GM19328 (cell line): Measurements from ENCODE around the gene ZNF24.

Experiments
- ATAC-seq: cut with Tn5 transposase; IDR thresholded peaks from one replicate; pipeline ENCODE4 v1.9.1; 2021; ENCODE audit warnings: mild to moderate bottlenecking, moderate library complexity; ENCODE audit not compliant: unreplicated experiment

Gene ZNF24

DNA sequence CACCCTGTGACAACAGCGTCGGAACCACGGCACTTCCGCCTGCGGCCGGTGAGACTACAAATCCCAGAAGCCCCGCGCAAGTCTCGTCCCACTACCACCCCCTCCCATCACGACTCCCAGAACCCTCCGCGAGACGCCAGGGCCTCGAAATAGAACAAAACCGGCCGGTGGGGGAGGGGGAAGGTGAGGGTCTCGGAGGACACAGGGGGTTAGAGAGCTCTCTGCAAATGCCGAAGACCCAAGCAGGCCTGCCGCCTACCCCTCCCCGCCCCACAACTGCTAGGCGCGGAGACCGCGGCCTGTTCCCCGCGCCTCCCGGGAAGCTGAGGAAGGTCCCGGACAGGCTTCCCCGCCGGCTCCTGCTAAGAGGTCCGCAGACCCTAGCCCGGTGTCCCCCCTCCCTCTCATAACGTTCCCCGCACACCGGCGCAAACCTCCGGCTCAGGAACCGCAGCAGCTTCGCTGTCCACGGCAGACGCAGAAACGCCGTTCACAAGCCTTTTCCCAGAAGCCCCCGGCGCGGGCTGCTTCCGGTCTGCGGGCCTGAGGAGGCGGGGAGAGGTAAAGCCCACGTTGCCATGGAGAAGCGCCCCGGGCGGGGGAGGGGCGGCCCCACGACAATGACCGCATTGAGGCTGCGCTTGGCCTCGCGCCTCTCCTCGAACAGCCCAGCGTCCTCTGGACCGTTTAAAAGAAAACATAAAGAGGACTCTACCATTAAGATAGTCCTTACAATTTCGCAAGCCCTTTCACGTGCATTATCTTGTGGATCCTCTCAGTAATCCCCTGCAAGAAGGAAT lies at the start of gene ZNF24:
Gene ZNF24, minus strand, starts transcription at position 485 of the 800 bp plus-strand sequence. CDS start 3,770 bp downstream, outside the sequence.
- peak; percentile 91 for ATAC-seq

DNA sequence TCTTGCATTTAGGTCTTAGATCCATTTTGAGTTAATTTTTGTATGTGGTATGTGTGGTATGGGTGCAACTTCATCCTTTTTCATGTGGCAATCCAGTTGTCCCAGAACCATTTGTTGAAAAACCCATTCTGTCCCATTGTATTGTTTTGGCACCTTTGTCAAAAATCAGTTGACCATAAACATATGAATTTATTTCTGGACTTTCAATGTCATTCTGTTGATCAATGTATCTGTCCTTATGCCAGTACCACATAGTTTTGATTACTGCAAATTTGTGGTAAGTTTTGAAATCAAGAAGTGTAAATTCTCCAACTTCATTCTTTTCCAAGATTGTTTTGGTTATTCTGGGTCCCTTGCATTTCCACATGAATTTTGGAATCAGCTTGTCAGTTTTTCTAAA lies 49.5 kb upstream of the ZNF24 start:
- ATAC-seq, result no peak

DNA sequence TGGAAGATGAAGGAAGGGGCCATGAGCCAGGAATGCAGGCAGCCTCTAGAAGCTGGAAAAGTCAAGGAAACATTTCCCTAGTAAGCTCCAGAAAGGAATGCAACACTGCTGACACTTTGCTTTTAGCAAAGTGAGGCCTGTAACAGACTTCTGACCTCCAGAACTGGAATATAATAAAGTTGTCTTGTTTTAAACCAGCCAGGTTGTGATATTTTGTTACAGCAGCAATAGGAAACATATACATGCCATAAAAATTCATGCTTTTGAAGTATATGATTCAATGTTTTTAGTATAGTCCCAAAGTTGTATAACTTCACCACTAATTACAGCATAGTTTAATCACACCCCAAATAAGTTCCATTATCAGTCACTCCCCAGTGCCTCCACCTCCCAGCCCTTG lies 48.2 kb upstream of the ZNF24 start:
- ATAC-seq, result no peak

DNA sequence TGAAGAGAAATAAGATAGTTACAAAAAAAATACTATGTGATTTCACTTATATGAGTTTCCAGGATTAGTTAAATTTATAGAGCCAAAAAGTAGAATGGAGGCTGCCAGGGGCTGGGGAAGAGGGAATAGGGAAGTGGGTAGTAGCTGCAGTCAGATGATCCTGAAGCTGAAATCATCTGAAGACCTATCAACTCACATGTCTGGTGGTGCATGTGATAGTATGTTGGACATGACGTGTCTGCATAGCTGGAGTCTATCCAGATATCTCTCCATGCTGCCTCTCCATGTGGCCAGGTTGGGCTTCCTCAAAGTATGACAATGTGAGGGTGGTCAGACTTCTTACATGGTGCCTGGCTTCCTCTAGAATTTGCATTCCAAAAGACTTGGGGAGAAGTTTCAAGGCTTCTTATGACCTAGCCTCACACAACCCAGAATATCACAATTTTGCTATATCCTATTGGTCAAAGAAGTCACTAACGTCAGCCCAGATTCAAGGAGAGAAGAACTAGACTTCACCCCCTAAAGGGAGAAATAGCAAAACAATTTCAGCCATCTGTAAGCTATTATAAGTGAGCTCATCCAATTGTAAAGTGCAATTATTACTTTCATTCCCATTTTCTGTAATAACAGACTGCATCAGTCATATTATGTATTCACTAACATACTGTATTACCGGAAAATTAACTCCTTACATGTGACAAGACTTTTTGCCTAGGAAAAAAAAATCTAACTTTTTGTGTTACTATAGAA lies 46.9 kb upstream of the ZNF24 start:
- no peak for ATAC-seq

DNA sequence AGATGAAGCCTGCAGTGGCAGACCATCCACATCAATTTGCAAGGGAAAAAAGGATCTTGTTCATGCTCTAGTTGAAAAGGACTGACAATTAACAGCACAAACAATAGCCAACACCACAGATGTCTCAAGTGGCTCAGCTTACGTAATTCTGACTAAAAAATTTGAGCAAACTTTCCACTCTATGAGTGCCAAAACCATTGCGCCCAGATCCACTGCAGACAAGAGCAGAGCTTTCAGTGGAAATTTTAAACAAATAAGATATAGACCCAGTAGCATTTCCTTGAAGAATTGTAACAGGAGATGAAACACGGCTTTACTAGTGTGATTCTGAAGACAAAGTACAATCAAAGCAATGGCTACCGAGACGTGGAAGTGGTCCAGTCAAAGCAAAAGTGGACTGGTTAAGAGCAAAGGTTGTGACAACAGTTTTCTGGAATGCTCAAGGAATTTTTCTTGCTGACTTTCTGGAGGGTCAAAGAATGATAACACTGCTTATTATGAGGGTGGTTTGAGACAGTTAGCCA lies 44.9 kb upstream of the ZNF24 start:
- no peak for ATAC-seq

DNA sequence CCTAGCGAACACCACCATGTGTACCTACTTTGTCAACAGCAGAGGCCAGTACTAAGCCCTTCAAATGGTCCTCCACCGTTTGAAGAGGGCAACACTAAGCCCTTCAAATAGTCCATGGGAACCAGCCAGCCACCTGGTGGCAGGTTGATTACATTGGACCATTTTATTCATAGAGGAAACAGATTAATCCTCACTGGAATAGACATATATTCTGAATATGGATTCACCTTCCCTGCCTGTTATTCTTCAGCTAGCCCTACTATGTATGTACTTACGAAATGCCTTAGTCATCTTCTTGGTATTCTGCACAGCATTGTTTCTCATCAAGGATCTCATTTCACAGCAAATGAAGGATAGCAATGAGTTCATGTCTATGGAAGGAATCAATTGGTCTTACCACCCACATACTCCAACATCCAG lies 42.9 kb upstream of the ZNF24 start:
- no peak for ATAC-seq

DNA sequence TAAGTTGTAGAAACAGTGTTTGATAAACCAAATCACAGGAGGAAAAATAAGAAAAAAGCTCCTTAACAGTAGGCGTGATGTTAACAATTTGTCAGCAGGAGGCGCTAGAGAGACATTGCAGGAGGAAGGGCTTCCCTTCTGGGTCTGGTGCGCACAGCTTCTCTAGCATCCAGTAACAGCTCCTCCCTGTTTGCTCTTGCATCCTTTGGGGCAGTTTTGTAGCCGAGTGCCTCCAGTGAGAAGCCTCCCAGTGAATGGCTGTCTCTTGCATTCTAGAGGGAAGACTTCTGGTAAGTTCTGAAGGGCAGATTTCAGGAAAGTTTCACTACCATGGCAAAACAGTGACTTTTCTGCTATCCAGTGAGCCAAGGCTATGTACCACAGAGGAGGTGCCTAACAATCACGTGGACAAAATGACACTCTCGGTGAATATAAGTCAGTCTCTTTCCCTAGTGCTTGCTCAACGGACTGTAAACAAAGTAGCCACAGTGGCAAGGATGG lies 42.4 kb upstream of the ZNF24 start:
- ATAC-seq, result no peak

DNA sequence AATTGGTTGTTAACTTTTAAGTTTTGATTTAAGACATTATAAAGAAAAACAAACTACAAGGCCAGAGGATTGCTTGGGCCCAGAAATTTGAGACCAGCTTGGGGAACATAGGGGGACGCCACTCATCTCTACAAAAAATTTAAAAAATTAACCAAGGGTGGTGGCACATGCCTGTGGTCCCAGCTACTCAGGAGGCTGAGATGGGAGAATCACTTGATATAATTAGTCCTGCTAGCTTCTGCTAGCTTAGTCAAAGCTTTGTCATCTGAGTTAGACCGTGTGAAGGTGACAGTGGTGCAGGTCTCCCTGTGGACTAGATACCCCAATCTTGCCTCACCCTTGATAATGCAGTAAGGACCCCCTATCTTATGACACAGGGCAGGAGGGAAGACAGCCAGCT lies 38.9 kb upstream of the ZNF24 start:
- ATAC-seq, result no peak

DNA sequence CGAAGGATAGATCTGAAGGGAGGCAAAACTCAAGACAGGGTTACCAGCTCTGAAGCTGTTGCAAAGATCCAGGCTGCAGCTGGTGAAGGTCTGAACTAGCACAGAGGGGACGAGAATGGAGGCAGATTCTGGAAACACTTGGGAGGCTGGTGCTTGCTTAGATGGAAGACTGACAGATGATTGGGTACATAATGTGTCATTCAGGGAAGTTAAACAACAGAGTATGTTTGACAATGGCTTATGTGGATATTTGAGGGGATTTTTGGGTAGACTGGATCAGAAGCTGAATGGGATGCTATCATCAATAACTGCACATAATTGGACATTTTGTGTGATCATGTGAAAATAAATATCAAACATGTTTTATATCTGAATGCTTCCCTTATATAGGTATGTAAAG lies 35.2 kb upstream of the ZNF24 start:
- ATAC-seq, result no peak

DNA sequence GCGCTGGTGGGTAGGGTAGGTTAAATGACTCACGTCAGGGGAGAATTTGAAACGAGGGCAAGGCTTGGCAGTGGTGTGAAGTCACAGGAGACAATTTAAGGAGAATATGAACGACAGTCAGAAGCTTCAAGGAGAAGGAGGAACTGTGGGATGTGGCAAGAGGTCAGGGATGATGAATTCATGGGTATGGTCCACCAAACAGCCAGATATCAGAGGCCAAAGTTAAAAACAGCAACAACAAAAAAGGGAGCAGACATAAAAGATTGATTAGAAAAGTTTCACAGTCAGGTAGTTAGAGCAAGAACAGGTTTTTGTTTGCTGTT lies 34.3 kb upstream of the ZNF24 start:
- ATAC-seq, result no peak

DNA sequence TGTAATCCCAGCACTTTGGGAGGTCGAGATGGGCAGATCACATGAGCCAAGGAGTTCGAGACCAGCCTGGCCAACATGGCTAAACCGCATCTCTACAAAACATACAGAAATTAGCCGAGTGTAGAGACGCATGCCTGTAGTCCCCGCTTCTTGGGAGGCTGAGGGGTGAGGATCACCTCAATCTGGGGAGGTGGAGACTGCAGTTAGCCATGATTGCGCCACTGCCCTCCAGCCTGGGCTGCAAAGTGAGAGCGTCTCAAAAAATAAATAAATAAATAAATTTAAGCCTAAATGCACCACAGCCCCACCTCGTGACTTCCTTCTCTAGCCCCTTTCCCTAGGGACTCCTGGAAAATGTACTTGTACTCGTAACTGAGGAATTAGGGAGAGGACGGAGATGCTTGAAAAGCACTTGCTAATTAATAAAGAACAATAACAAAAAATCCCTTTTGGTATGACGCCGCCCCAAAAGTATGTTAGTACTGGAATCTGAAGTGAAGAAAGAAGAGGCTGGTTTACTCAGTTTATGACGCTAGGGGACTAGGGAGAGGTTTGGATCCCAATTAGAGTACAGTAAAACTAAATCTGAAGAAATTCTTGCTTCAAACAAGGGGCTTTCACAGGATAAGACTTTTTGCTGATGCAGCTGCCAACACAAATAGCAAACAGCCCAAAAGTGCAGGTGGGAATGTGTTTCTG lies 33.8 kb upstream of the ZNF24 start:
- no peak for ATAC-seq

DNA sequence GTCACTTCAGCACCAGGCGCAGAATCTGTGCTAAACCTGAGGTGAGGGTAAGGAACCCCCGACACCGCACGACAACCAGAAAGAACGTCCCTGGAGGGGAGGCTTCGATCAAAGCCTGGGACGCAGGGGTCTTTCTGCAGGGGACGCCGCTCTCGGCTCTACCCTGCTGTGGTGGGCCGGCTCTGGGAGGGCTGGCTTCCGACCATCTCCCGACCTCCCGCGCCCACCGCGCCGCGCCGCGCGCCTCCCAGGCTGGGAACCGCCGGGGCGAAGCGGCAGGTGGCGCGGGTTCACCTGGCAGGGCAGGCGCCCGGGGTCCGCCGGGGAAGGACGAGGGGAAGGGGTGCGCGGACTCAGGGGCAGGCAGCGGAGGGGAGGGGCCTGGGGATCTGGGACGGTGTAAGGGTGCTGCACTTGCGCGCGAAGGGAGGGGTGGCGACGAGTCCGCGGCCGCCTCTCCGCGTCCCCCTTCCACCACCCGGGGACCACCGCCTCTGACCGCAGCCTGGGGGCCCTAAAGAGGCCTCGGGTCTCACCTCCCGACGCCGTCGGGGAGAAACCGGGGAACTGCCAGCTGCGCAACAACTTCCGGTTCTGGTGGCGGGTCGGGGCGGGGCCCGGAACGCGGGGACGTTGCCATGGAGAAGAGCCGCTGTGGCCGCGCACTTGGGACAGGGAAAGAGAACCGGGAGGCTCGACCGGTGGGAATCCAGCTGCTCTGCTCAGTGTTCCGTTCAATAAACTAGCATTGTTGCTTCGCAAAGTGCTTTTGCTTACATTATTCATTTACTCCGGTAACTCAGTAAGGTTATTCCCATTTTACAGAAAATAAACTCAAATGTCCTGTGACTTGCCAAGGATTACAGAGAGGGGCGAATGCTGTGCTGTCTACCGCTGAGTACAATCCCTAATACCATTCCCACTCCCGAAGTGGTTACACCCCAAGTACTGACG lies 32.8 kb upstream of the ZNF24 start, which contains the start of gene ZNF396:
Gene ZNF396, minus strand, starts transcription at position 596 of the 954 bp plus-strand sequence. CDS start 3,045 bp downstream, outside the sequence.
- peak; percentile 83 for ATAC-seq

DNA sequence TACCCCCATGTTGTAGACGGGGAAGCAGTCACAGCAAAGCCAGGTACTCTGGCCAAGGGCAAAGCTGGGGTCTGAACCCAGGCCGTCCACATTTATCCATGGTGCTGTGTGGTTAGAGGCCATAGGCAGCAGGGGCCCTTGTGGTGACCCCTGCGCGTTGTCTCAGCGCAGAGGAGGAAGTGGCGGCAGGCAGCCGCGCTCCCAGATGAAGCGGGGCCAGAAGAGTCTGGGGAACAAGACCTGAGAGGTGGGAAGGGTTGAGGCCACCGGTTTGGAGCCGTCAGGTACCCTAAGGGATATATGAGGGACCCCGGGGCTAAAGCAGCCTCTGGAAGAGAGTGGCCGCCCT lies 32.1 kb upstream of the ZNF24 start:
- peak; percentile 45 for ATAC-seq

DNA sequence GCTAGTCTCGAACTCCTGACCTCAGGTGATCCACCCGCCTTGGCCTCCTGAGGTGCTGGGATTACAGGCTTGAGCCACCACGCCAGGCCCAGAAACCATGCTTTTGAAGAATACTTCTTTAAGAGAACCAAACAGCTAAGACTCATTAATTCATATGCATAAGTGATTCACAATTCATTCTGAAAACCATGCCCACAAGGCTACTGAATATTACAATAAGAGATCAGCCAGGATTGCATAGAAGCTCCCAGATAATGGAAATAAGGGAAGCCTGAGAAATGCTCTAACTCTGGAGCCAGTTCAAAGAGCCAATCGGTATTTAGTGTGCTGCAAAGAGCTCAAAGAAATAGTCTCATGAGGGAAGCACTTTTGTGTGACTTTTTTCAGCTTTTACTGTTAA lies 30.5 kb upstream of the ZNF24 start:
- ATAC-seq, result no peak

DNA sequence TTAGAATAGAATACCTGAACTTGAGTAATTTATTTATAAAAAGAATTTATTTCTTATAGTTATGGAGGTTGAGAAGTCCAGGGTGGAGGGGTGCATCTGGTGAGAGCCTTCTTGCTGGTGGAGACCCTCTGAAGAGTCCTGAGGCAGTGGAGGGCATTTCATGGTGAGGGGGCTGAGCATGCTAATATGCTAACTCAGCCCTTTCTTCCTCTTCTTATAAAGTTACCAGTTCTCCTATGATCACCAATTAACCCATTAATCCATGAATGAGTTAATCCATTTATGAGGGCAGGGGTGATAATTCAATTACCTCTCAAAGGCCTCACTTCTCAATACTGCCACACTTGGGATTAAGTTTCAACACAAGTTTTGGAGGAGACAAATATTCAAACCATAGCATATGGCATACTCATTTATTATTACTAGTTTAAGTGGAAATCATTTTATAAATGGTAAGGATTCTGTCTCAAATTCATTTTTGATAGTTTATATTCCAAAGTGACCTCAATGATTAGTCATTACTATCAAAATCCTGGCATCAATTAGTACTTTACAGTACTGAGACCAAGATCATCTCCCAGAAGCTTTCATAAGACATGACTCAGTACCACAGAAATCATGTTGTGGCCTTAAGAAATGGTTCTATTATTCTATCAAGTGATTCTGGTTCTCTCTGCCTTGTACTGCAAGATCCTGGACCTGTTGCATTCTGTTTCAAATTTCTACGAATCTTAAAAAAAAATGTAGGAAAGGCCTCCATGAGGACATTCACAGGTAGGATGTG lies 27.4 kb upstream of the ZNF24 start:
- no peak for ATAC-seq

DNA sequence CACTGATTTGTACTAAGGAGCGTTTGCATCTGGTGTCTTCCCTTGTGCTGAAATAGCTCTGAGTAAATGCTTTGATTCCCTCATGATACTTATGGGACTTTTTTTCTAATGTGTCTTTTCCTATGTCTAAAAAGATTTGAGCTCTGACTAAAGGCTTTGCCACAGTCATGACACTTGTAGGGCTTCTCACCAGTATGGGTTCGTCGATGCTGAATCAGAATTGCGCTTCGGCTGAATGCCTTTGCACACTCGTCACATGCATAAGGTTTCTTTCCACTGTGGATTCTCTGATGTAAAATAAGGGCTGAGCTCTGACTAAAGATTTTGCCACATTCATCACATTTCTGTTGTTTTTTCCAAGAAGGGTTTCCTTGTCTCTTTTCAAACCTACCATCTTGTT lies 24.9 kb upstream of the ZNF24 start:
- no peak for ATAC-seq

DNA sequence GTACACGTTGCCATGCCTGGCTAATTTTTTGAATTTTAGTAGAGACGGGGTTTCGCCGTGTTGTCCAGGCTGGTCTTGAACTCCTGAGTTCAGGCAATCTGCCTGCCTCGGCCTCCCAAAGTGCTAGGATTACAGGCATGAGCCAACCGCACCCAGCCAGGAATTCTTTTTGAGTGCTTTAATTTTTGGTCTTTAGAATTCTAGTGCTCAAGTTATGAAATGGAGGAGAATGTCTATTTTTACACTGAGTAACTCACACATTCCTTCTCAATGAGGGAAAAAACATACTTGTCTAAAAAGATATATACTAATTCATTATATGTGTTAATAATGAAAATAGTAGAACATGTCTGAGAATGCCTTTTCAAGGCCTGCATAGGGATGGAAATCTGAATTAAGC lies 24.4 kb upstream of the ZNF24 start:
- no peak for ATAC-seq

DNA sequence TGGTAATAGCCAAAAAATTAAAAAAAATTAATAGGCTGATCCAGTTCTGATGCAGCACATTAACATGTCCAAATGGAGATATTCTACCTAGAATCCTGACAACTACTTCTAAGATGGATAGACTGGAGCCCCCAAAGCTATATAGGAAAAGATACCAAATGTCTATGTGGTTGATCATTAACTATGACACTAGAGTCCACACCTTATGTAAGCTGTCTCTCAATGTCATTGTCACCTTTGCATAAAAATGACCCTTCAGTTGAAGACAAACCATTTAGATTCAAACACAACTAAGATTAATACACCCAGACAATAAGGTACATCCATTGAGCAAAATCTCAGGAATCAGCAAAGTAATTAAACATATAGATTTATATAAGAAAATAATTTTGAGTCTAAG lies 18.3 kb upstream of the ZNF24 start:
- no peak for ATAC-seq

DNA sequence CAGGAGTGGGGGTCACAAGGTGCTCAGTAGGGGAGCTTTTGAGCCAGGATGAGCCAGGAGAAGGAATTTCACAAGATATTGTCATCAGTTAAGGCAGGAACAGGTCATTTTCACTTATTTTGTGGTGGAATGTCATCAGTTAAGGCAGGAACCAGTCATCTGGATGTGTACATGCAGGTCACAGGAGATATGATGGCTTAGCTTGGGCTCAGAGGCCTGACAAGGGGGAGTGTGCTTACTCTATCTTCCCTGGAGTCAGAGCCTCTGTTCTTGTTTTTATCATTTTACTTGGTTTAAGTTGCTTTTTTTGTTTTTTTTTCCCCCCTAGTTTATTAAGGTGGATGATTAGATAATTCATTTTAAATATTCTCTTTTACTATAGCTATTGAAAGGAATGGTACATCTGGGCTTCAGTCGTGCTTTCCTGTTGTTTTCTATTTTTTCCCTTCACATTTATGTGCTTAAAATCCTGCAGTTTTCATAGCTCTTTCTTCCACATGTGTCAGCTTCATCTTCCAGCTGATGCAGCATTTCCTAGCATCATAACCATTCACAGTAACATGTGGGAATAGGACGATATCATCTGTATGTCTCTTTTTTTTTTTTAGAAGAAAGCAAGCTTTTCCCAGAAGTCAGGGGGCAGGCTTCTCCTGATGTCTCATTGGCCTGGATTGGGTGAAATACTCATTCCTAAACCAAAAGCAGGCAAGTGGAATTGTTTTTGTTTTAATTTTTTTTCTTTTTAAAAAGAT lies 17.5 kb upstream of the ZNF24 start:
- ATAC-seq, result no peak
